ENCODE results near the gene ZP1.

- TF ChIP-seq SIN3A (IDR thresholded peaks at IDR 0.05; ENCODE audit: borderline replicate concordance, insufficient read depth, low read length) (no peak), TAF1 (IDR thresholded peaks at IDR 0.05; ENCODE audit: borderline replicate concordance, insufficient read depth, low read length) (no peak), POLR2AphosphoS5 (IDR thresholded peaks at IDR 0.05; ENCODE audit: low read depth, low read length) (no peak), REST (IDR thresholded peaks at IDR 0.05; ENCODE audit: insufficient read depth in 1 of 2, low read depth in 2 of 2, low read length in 2 of 2) (no peak), FOXP2 (optimal IDR thresholded peaks at IDR 0.05; ENCODE audit: borderline replicate concordance, extremely low read depth, extremely low read length, insufficient read depth) (no peak)
Measured at GRCh38 chr11:60910711-60911380, 43.5 kb downstream of the ZP1 start.

Data from PFSK-1 (cell line).